ENCODE results near the gene RBP7.

RBP7 gene

GRCh38 chr1:10065344-10065685, 68.3 kb downstream of the RBP7 start:
- DNase-seq (ENCODE audit: low read depth, low spot score) = no peak

All from activated naive CD8-positive, alpha-beta T cell treated with anti-CD3 and anti-CD28 coated beads, Interleukin-2, amount 50 U/mL, for 16 hours (primary cell).